Raji (cell line): ENCODE data around the gene MICAL3.

ENCODE experiments used
- POLR2A ChIP-seq: IDR thresholded peaks from 2 replicates; pipeline ENCODE4 v1.6.1; 2011; ENCODE audit warnings: low read depth, low read length, control low read depth; ENCODE audit not compliant: insufficient read depth

The MICAL3 gene

GRCh38 chr22:18024276-18024939 is at the start of gene MICAL3:
Gene MICAL3, minus strand, starts transcription at chr22:18024561. Its CDS starts 117,749 bp downstream, at chr22:17906812.
- no peak for TF ChIP-seq POLR2A

- no peak for TF ChIP-seq POLR2A
Observed at GRCh38 chr22:18073467-18073866, 49.1 kb upstream of the MICAL3 start.

GRCh38 chr22:18071968-18072310 is 47.6 kb upstream of the MICAL3 start:
- TF ChIP-seq POLR2A, result no peak

- no peak for TF ChIP-seq POLR2A
Observed at GRCh38 chr22:18070556-18071306, 46.4 kb upstream of the MICAL3 start.

GRCh38 chr22:18070041-18070440 is 45.7 kb upstream of the MICAL3 start:
- TF ChIP-seq POLR2A, result no peak

- no peak for TF ChIP-seq POLR2A
Observed at GRCh38 chr22:18069041-18069440, 44.7 kb upstream of the MICAL3 start.

GRCh38 chr22:18068381-18068988 is 44.1 kb upstream of the MICAL3 start:
- TF ChIP-seq POLR2A, result no peak

GRCh38 chr22:18067548-18068341 is 43.4 kb upstream of the MICAL3 start:
- no peak for TF ChIP-seq POLR2A

GRCh38 chr22:18067121-18067520 is 42.8 kb upstream of the MICAL3 start:
- TF ChIP-seq POLR2A, result no peak

GRCh38 chr22:18066181-18066859 is 42.0 kb upstream of the MICAL3 start:
- TF ChIP-seq POLR2A, result no peak

GRCh38 chr22:18065256-18065655 is 40.9 kb upstream of the MICAL3 start:
- TF ChIP-seq POLR2A, result no peak

GRCh38 chr22:18064636-18065035 is 40.3 kb upstream of the MICAL3 start:
- TF ChIP-seq POLR2A, result no peak

GRCh38 chr22:18063306-18063705 is 38.9 kb upstream of the MICAL3 start:
- TF ChIP-seq POLR2A, result no peak

GRCh38 chr22:18062421-18062820 is 38.1 kb upstream of the MICAL3 start:
- TF ChIP-seq POLR2A, result no peak

- TF ChIP-seq POLR2A, result no peak
Observed at GRCh38 chr22:18060646-18061620, 36.6 kb upstream of the MICAL3 start.
